LNCaP clone FGC (cell line): ENCODE data around the gene SHANK1.

Experiments
- DNase-seq: peaks from one replicate; pipeline ENCODE4 v3.0.0-alpha.2; 2011; ENCODE audit warnings: low read depth
- H3K4me3 ChIP-seq: 2 replicates; pipeline ENCODE4 v1.5.1; 2011; ENCODE audit warnings: mild to moderate bottlenecking, low read depth, low read length, control low read depth
- CTCF ChIP-seq: IDR thresholded peaks from 2 replicates; pipeline ENCODE4 v1.5.1; 2012; ENCODE audit warnings: mild to moderate bottlenecking; ENCODE audit not compliant: control insufficient read depth, insufficient read depth; ENCODE audit errors: extremely low read depth

Gene SHANK1

DNA sequence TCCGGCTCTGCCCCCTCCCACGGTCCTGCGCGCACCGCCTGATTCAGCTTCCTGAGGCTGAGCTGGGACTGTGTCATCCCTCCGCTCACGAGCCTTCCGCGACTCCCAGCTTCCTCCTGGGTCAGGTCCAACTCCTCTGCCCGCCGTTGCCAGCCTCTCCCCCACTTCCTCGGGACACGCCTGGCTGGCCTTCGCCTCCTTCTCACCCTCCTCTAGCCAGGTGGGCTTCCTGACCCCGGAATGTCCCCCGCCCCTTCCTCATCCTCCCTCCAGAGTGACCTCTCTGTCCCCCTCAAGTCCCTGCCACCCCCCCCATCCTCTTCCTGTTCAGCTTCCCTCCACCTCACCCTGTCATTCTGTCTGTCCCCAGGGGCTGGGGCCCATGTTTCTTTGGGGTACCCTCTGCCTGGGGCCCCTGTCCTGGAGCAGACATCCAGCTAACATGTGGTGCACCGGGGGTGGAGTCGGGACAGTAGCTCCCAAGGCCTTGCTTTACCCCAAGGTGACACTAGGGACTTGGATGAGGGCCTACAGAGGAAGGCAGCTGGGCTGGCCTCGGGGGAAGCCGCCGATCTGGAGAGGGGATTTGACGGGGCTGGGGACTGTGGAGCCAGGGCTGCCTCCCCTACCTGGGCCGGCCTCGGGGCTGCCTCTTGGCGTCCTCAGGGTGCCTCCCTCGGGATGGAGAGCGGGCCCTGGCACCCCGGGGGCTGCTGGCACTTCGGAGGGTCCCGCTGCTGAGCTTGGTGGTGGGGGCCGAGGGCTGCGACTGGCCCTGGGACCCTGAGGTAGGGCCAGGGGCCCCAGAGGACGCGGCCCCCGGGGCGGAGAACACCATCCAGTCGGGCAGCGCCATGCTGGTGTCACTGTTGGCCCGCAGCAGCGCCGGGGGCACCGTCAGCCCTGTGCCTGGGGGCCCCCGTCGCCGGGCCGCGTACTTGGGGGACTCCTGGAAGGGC, 16.5 kb downstream of the SHANK1 start:
- no peak for DNase-seq
- no peak for TF ChIP-seq CTCF
- no peak overlapping the region for H3K4me3 ChIP-seq

DNA sequence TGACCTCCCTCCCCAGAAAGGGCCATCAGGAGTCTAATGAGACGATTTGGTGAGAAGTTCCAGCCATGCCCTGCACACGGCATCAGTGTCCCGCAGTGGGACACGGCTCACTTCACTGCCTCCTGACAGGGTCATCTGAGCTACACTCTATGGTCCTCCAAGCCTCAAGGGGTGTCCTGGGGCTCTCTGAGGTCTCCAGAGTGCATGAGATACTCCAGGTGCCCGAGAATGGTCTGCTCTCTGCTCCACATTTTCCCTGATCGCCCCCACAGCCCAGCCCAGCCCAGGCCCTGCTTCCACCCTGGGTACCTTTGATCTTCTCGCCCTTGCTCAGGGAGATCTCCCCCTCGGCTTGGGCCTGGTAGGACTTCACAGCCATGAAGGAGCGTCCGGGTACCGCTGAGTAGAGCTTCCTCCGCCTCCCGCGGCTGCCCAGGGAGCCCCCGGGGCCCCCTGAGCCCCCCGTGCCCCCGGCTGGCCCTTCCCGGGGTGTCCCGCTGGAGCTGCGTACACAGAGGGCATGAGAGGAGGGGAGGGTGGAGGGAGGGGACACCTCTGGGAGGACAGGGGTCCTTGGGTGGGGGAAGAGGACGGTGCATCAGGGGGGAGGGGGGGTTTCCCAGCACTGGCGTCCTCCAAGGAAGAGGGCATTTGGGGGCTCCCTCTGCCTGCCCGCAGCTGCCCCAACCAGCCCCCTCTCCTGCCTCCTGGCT, 17.3 kb downstream of the SHANK1 start:
- H3K4me3 ChIP-seq: no peak overlapping the region
- TF ChIP-seq CTCF: no peak
- DNase-seq: no peak

- H3K4me3 ChIP-seq: no peak overlapping the region
- no peak for DNase-seq
- TF ChIP-seq CTCF: no peak
Measured at GRCh38 chr19:50701367-50701985, 18.1 kb downstream of the SHANK1 start.

DNA sequence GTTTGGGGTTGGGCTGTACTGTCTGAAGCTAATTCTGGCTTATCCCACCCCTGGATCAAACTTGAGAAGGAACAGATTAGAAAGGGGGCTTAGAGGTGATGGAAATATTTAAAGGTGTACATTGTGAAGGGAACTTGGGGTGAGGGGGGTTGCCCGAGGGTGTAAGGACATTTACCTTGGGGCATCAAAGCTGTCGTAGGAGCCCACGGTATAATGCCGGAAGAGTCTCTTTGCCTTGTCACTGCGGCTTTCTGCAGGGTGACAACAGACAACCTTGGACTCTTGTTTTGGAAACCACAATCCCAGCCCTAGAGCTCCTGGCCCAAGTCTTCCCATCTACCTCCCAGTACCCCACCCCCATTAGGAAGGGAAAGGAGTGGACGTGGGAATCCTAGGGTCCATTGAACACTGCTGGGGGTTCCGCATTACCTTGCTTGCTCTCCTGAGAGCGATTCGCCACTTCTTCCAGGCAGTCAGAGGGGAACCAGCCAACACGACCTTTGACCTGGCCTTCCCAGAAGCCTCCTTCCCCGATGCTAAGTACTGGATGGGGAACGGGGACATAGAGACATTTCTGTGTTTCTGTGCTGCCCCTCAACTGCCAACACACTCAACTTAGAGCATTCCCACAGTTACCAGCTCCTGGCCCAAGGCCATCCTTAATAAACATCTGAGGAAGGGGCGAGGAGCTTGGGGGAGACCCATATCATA, 22.0 kb downstream of the SHANK1 start:
- DNase-seq: no peak
- H3K4me3 ChIP-seq: no peak overlapping the region
- TF ChIP-seq CTCF: no peak

DNA sequence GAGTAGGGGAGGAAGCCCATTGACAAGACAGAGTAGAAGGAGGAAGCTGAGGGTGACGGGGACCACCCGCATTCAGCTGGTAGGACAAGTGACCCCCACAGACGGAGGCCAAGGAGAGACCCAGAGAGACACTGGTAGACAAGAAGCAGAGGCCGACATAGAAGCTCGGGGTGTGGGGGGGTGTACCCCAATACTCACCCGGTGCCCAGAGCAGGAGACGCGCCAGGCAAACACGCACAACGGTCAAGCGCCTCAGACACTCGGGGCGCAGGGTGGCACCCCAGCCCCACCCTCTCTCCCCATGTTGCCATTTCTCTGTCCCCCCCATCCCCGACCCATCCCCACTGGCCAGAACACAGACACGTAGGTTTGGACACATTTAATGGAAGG, 23.5 kb downstream of the SHANK1 start:
- no peak for DNase-seq
- no peak for TF ChIP-seq CTCF
- H3K4me3 ChIP-seq: no peak overlapping the region

- no peak for TF ChIP-seq CTCF
- DNase-seq: no peak
- no peak overlapping the region for H3K4me3 ChIP-seq
Measured at GRCh38 chr19:50695251-50696093, 24.1 kb downstream of the SHANK1 start.
